GM18907 (cell line): ENCODE data around the gene ACAD8.
"Not testable (repeated sequence)": the region's sequence is repeated elsewhere in the genome, so short reads cannot be mapped to it uniquely, and the experiment has no call there.

Experiments used
- ATAC-seq: cut with Tn5 transposase; IDR thresholded peaks from one replicate; pipeline ENCODE4 v1.9.1; 2021; ENCODE audit warnings: mild to moderate bottlenecking, moderate library complexity; ENCODE audit not compliant: unreplicated experiment

ACAD8 gene

DNA sequence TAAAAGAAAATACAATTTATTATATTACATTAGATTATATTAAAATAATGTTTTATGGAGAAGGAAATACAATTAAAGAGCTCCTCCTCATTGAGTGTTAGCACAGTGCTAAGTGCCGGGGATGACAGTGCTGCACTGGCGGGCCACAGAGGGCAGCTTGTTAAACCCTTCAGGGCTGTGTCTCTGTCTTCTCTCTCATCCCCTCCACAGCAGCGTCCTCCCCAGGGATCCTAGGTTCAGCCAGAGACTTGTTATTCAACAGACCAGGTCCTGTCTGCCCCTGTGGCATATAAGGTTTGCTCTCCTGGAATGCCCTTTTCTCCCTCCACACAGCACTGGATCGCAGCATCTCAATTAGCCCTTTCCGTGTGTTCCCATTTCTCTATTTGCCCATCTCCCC lies 14.4 kb upstream of the ACAD8 start:
- ATAC-seq, result no peak

DNA sequence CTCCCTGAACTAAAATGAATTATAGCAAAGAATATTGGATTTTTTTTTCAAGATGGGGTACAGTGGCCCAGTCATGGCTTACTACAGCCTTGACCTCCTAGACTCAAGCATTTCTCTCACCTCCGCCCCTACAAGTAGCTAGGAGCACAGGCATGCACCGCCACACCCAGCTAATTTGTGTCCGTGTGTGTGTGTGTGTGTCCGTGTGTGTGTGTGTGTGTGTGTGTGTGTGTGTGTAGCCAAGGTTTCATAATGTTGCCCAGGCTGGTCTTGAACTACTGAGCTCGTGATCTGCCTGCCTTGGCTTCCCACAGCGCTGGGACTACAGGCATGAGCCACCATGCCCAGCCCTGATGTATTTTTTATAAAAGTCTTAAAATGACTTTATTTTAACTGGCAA lies 12.8 kb upstream of the ACAD8 start:
- ATAC-seq, result no peak

DNA sequence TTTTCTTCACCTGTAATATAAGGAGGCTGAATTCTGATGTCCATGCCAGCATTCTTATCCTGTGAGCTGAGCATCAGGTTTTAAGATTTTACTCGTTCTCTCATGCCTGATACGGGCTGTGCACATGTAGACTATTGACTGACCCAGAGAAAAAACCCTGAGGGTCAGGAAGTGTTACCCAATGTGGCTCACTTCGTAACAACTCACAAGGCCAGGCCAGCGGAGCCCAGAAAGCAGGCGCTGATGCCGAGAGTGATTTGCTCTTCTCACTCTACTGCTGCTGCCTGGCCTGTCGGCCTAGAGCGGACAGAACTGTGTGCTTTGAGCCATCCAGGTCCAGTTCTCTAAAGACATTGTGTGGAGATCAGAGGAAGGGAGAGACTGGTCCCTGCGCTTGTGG lies 11.0 kb upstream of the ACAD8 start:
- ATAC-seq, result no peak

DNA sequence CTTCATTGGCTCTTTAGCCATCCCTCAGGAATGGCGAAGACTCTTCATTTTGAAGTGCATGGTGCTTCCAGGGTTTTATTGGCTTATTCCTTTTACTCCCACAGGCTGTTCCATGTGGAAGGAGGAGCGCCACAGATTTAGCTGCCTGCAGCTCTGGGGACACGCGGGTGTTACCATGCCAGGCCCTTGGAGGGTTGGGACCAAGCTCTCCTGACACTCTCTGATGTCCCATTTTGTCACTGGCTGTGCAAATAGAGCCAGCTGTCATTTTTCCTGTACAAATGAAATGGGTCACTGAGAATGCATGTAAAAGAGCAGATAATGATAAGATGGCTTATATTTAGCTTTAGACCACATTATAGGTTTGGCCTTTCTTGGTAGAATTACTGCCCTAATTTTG lies 9.5 kb upstream of the ACAD8 start:
- no peak for ATAC-seq

DNA sequence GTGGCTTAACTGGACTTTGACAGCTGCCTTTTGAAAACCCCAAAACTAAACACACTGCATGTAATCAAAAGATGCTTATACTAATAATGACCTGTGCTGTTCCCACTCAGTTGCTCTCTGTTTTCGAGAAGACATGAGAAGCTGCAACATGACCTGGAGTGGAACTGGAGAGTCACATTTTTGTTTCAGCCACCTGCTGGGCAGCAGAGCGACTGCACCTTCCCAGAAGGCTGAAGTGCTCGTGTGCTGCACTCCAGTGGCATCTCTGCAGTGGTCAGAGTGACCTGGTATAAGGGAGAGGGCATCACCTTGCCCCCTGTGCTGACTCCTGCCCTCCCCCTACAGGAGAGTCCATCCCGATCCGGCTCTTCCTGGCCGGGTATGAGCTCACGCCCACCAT lies 8.8 kb upstream of the ACAD8 start:
- peak; percentile 79 for ATAC-seq

DNA sequence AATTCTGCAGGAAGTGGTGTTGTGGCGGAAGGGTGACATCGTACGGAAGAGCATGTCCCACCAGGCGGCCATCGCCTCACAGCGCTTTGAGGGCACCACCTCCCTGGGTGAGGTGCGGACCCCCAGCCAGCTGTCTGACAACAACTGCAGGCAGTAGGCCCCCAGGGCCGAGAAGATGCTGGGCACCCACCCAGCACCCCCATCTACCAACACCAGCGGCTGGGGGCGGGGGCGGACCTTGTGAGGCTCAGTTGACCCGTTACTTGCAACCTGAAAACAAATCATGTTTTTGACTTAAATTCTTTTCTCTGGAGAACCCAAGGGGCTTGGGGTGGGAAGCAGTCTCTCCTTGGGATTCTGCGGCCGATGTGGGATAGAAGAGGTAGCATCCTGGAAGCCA lies 7.9 kb upstream of the ACAD8 start:
- ATAC-seq, result no peak

DNA sequence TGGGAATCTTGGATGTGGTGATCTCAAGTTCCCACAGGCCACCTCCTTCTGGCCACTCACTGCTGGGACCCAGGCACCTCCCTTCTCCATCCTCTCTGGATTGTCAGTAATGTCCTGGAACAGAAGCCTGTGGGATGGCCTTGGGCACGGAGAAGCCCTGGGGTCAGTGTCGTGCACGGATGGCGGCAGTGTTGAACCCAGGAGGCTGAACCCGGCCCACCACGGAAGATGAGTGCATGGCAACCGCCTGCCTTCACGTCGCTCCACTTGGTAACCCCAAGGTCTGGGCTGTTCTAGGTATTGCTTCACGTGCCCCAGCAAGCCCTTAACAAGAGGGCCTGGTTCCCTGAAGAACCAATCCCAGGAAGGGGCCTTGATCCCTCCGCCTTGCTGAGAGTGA lies 7.3 kb upstream of the ACAD8 start:
- no peak for ATAC-seq

DNA sequence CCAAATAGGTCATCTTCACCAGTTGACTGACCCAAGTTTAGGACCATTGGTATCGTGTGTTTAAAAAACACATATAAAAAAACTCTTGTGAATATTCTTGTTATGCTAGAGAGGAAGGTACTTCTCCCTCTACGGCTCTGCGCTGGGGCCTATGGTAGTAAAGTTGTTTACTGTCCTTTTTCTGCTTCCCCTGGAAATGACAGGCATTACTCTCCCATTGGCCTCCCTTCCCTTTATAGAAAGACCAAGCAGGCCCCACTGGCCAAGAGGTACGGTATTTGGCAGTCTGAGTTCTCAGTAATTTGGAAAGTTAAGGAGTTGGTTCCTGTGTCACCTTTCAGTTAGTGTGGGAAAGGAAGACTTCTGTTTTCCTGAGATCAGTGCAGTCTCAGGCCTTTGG lies 6.7 kb upstream of the ACAD8 start:
- no peak for ATAC-seq

DNA sequence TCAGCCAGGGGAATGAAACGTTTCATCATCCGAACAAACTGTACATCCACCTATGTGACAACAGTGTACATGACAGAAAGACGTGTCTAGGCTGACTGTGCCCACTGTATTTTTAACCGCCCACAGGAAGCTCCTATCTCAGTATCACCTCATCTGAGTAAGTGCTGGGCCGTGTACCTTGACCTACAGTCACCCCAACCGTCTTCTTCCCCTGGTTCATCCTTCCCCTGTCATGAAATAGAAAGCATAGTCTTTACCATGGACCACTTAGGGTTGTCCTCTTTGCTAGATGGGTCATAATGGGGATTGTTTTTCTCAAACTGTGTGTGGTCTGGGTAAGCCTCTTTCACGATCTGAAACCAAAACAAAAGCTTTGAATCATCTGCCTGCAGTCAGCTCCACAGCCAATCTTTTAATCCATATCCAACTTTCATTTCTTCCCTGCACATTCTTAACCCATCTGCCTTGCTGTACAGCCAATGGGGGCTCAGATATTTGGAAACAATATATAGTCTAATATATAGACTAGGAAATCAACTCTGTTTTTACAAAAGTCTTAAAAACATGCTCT lies 4.4 kb upstream of the ACAD8 start:
- ATAC-seq, result no peak

DNA sequence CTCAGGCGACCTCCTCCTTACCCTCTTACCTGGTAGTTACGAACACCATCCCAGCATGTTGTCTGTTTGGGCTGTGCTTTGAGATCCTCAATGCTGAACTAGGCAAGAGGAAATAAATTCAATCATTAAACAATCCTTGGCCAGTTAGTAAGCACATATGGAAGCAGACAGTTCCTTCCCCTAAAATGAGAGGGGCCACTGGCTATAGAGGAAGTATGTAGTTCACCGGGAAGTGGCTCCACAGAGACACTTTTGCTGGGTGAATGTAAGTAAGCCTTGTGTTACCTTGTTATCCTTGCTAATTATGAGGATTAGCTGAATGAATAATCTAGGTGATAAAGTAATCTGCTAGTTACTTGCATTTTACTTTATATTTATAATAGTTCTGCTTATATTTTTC lies 3.1 kb upstream of the ACAD8 start:
- no peak for ATAC-seq

DNA sequence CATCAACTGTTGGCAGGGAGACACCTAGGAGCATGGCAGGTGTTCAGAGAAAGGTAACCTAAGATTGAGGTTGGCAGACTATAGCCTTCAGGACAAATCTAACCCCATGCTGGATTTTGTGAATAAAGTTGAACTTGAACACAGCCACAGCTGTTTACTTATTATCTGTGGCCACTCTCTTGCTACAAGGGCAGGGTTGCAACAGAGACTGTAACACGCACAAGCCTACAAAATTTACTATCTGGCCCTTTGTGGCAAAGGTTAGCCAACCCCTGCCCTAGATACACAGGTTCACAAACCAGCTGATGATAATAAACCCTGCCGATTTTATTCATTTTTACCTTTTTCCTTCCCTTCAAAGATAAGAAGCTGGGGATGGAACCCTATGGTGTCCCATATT lies 2.7 kb upstream of the ACAD8 start:
- ATAC-seq, result no peak

DNA sequence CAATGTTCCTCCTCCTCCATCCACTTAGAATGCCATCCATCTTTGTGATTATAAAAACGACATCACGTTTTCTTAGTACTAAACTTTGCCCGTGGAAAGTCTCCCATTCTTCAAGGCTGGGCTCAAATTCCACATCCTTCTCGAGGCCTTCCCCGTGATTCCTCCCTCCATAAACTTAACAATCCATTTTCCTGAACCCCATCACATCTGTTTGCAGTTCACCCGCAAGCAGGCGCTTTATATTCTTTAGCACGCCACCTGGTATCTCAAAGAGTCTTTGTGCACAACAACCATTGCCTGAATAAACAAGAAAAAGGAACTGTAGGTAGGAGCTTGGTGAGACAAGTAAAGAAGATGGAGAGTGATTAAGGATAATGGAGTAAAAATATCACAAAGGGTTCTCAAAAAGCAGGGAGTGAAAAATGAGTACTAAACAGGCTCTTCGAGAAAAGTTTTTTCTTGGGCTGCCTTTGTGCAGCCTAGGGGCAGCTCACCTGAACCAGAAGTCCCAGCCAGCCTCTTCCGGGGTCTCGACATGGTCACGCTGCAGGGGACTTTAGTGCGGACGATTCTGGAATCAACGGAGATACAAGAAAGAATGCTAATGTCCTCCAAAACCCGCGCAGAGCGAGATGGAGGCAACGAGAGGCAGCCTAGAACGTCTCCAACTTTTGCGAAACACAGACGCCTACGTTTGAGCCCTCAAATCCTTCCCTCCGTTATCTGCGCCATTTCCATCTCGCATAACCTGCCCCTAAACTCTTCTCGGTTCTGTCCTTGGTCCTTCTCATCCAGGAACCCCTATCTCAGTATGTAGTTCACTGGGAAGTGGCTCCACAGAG lies 801 bp upstream of the ACAD8 start:
- ATAC-seq, result peak; percentile 38

DNA sequence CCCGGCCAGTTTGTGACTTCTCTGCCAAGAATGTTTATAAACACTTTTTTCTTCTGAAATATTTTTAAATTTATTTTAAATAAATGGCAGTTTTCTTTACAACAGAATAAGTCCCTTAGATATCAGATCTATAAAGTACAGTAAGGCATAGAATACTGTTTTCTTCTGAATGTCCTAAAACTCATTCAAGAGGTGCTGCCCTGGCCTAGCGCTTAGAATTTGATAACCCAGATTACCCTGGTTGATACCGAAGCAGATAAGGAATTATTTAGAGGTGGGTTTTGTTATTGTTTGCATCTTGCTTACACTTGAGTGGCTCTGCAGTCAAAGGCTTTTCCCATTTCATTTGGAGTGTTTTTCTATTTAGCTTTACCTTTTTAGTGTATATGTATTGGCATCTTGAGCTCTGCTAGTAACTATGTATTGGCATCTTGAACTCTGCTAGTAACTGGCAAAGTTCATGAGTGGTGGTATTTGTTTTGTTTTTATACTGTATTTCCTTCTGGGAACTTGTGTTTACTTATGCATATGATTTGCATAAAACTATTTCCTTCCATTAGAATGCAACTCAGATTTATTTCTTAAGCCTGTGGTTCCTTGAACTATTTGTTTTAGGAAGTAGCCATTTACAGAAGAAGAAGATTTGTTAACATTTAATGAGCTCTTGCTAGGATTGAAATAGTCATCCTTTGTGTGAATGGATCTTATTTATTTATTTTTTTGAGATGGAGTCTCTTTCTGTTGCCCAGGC lies 1.2 kb downstream of the ACAD8 start:
- ATAC-seq, result no peak

DNA sequence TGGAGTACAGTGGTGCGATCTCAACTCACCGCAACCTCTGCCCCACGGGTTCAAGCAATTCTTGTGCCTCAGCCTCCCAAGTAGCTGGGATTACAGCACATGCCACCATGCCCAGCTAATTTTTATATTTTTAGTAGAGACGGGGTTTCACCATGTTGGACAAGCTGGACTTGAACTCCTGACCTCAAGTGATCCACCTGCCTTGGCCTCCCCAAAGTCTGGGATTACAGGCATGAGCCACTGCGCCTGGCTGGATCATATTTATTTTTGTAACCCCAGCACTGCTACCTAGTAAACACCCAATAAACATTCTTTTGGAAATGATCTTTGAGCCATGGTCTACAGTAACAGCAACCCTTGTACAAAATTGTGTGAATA lies 1.8 kb downstream of the ACAD8 start:
- not testable (repeated sequence) for ATAC-seq

DNA sequence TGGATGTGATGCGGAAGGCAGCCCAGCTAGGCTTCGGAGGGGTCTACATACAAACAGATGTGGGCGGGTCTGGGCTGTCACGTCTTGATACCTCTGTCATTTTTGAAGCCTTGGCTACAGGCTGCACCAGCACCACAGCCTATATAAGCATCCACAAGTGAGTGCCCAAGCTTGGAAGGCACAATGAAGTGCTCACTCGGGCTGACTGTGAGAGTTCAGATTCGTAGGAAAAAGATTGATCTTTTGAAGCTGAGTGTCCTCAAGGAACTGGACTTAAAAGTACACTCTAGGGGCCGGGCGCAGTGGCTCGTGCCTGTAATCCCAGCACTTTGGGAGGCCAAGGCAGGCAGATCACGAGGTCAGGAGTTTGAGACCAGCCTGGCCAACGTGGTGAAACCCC lies 3.7 kb downstream of the ACAD8 start:
- no peak for ATAC-seq

DNA sequence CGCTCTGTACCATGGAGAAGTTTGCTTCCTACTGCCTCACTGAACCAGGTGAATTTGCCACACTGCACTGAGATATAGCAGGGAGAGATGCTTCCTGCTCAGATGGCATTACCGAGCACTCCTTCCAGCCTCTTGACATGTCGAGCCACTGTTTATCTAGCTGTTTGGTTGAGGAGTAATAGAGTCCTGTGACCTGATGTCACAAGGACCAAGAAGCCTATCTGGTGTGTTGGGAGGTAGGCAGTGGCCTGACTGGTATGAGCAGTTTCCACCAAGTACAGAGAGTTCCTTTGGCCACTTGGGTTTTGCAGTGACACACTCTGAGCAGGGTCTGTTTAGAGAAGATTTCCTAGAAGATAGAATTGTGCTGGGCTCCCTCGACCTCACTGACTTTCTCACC lies 5.2 kb downstream of the ACAD8 start:
- no peak for ATAC-seq

DNA sequence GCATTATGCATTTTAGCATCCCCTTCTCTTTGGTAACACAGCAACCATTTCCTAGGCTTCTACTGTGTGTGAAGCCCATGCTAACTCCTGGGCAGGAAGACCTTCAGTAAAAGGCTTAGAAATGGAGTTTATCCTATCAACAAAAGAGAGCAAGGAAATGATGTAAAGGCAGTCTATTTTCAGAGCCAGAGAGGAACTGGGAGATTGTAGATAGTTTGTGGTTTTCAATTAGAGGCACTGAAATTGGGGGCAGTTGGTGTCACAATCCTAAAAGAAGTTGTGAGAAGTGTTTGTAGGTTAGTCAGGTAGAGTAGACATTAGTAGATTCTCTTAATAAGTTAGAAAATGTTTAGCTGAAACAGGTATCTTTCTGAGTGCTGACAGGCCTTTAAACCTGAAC lies 7.1 kb downstream of the ACAD8 start:
- ATAC-seq, result no peak

DNA sequence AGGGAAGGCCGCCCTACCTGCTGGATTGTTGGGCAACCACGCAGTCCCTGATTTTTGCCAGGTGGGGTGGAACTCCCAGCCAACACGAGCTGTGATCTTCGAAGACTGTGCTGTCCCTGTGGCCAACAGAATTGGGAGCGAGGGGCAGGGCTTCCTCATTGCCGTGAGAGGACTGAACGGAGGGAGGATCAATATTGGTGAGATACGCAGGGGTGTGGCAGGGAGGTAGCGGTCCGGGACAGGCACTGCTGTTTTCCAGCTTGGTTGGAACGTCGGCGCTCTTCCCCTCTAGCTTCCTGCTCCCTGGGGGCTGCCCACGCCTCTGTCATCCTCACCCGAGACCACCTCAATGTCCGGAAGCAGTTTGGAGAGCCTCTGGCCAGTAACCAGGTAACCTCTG lies 7.6 kb downstream of the ACAD8 start:
- ATAC-seq, result no peak

DNA sequence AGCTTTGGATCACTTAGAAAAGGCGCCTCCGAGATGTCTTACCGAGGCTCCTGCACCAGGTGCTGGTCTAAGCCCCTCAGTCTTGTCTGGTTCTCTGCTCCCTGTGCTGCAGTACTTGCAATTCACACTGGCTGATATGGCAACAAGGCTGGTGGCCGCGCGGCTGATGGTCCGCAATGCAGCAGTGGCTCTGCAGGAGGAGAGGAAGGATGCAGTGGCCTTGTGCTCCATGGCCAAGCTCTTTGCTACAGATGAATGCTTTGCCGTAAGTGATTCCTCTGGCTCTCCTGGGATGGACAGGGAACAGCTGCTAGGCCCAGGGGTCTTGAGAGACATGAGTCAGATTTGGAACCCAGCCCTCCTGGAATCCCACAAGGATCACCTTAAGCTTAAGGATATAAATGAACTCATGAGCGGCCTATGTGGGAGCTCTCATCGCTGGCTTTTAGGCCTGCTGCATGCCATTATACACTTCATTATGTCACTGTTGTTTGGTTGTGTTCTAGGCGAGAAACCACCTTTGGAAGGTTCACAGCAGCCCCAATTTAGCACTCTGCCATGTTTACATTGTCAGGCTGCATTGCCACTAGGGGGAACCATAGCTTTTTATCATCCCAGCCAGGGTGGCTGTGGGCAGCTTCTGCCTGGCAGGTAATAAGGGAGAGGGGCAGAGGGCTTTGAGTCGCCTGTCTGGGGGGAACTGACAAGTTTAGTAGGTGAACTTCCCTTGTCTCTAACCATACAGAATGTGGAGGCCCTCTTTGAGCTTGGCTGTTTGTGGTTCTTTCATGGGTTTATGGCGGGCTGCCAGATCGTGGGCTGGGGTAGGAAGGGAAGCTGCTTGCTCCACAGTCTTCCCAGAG lies 8.5 kb downstream of the ACAD8 start:
- no peak for ATAC-seq

DNA sequence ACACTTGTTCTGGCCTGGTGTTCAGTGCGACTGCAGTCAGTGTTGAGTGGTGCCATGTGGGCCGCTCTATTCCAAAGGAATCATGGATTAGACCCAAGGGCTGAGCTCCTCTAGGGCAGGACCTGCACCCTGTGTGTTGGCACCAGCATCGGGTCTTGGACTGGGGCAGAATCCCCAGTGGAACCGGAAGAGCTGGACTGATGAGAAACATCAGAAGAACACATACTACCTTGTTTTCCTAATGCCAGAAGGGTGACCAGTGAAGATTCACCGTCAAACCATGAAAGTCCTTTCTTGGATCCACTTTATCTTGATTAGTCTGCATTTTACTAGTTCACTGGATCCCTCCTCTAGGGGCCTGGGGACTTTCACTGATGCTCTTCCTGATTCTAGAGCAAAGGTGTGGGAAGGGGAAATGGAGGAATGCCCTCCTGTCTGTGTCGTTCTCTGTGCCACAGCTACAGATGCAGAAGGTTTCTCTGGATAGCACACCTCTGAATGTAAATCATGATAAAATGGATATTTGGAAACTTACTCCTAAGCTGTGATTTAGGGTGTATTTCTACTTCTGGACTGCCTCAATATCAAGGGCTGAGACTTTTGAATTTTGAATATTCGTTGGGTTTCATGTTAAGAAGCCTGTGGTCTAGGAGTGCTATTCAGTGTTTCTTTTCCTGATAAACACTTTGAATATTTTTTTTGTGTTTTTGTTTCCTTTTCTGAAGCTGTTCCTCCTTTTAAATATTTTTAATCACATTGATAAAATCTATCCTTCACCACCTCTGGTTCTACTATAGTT lies 11.8 kb downstream of the ACAD8 start:
- ATAC-seq, result no peak
